ENCODE data around the gene SLC3A2. TPM values are rescaled to one million over a fixed set of nuclear protein-coding genes. Genes with fewer than 3 reads are reported as not detected.
A peak's percentile ranks its signal among the peaks of the same experiment; 100 is the strongest.

Gene SLC3A2
- total RNA-seq, 1 experiment from 2014 or later, result 290 TPM

DNA sequence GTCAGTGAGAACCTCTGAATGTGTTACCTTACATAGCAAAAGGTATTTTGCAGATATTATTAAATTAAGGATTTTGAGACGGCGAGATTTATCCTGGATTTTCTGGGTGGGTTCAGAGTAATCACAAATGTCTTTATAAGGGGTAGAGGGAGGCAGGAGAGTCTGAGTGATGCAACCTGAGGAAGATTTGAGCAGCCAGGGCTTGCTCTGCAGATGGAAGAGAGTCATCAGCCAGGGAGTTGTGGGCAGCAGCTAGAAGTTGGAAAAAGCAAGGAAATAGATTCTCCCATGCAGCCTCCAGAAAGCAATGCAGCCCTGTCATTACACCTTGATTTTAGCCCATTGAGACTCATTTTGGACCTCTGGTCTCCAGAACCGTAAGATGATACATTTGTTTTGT is 37.2 kb upstream of the SLC3A2 start:
- Histone ChIP-seq H2BK15ac (ENCODE audit: low read depth, low read length) (no peak overlapping the region), H3K79me1 (ENCODE audit: insufficient read depth, low read depth, low read length, poor library complexity, severe bottlenecking) (no peaks in the 10 kb centered on the region), H3K79me2 (ENCODE audit: insufficient read depth, low read length) (peaks cover 4% of the 10 kb centered on the region; the same call in 1 of the 2 replicates), H4K20me1 (ENCODE audit: control insufficient read depth, insufficient read depth, insufficient read length) (no peaks in the 10 kb centered on the region), H3T11ph (ENCODE audit: low read length) (no peak overlapping the region), H4K8ac (replicated peaks; ENCODE audit: insufficient read length, low read depth, low read length) (no peak overlapping the region), H3K4me2 (ENCODE audit: insufficient read depth, insufficient read length, low read length) (no peak overlapping the region), H3K4me1 (ENCODE audit: insufficient read depth, low read length) (no peaks in the 10 kb centered on the region), H3K18ac (ENCODE audit: insufficient read length, low read depth, low read length) (no peak overlapping the region), H3K56ac (ENCODE audit: insufficient read length, low read depth, low read length) (no peak overlapping the region), H3K23me2 (ENCODE audit: insufficient read length, low read depth, low read length, poor library complexity, severe bottlenecking) (peaks cover 18% of the 10 kb centered on the region), H2AFZ (ENCODE audit: low read length) (no peak overlapping the region), H3K27me3 (ENCODE audit: insufficient read depth, low read length) (no peaks in the 10 kb centered on the region), H2BK12ac (ENCODE audit: insufficient read length, low read depth, low read length) (no peak overlapping the region), H2BK20ac (ENCODE audit: low read depth, low read length, poor library complexity, severe bottlenecking) (no peak overlapping the region), H3K9ac (ENCODE audit: extremely low read depth, insufficient read length, low read length) (no peak overlapping the region), H4K91ac (ENCODE audit: insufficient read length, low read depth, low read length) (no peak overlapping the region), H3K14ac (ENCODE audit: insufficient read depth, low read length) (no peak overlapping the region), H2BK120ac (ENCODE audit: low read depth, low read length, poor library complexity, severe bottlenecking) (no peak overlapping the region), H3K27ac (ENCODE audit: insufficient read length, low read depth, low read length) (no peak overlapping the region), H2AK5ac (ENCODE audit: insufficient read length, low read length) (no peak overlapping the region), H3K9me3 (ENCODE audit: control insufficient read depth, low read depth, low read length) (no peaks in the 10 kb centered on the region), H4K5ac (ENCODE audit: insufficient read length, low read depth, low read length) (no peak overlapping the region), H3K23ac (ENCODE audit: insufficient read length, low read depth, low read length) (no peak overlapping the region), H3K4ac (ENCODE audit: low read depth, low read length) (no peak overlapping the region), H2BK5ac (ENCODE audit: insufficient read length, low read length) (no peak overlapping the region)
- TF ChIP-seq, protein P1, sequence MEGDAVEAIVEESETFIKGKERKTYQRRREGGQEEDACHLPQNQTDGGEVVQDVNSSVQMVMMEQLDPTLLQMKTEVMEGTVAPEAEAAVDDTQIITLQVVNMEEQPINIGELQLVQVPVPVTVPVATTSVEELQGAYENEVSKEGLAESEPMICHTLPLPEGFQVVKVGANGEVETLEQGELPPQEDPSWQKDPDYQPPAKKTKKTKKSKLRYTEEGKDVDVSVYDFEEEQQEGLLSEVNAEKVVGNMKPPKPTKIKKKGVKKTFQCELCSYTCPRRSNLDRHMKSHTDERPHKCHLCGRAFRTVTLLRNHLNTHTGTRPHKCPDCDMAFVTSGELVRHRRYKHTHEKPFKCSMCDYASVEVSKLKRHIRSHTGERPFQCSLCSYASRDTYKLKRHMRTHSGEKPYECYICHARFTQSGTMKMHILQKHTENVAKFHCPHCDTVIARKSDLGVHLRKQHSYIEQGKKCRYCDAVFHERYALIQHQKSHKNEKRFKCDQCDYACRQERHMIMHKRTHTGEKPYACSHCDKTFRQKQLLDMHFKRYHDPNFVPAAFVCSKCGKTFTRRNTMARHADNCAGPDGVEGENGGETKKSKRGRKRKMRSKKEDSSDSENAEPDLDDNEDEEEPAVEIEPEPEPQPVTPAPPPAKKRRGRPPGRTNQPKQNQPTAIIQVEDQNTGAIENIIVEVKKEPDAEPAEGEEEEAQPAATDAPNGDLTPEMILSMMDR (conservative IDR thresholded peaks at IDR 0.05), result no peak
- Mint-ChIP-seq H3K9me3 (peaks cover 4 to 19% of the 10 kb centered on the region in 2 experiments), H3K36me3 (ENCODE audit: insufficient read depth in 1 of 3, low read depth in 3 of 3) (peaks cover 2 to 8% (median 8%) of the 10 kb centered on the region in 3 experiments; a peak in 5 of 7 replicates), H3K4me3 (no peak overlapping the region; a peak in 1 of 5 replicates), H3K4me1 (peaks cover 11 to 19% of the 10 kb centered on the region in 2 experiments), H3K27me3 (ENCODE audit: low read depth) (no peaks in the 10 kb centered on the region; the same call in 1 of the 2 replicates), H3K27ac (peak overlapping the region in 2 of 3 experiments; percentile 2 to 41; a peak in 3 of 7 replicates)
- no peak for DNase-seq
- no CpG with 5 or more reads among the region's 3 CpGs for WGBS (ENCODE audit: extremely low coverage, insufficient read length, low lambda C conversion rate)

All from H9 (cell line).